GM06990 (cell line): Measurements from ENCODE around the gene SLC6A7.

ENCODE experiments used
- DNase-seq: peaks from one replicate; pipeline ENCODE4 v3.0.0-alpha.2; 2011; ENCODE audit not compliant: insufficient read length; ENCODE audit errors: extremely low read depth
- H3K27me3 ChIP-seq: replicated peaks from 2 replicates; pipeline ENCODE4 v1.6.0; 2011; ENCODE audit warnings: low read length; ENCODE audit not compliant: control insufficient read depth, insufficient read depth
- H3K36me3 ChIP-seq: 2 replicates; pipeline ENCODE4 v1.5.1; 2011; ENCODE audit warnings: low read length; ENCODE audit not compliant: control insufficient read depth, insufficient read depth
- H3K4me3 ChIP-seq: replicated peaks from 2 replicates; pipeline ENCODE4 v1.5.1; 2011; ENCODE audit warnings: low read depth, mild to moderate bottlenecking, control low read depth, low read length
- CTCF ChIP-seq: IDR thresholded peaks from 2 replicates; pipeline ENCODE4 v1.5.1; 2011; ENCODE audit warnings: low read length, control low read depth, mild to moderate bottlenecking, inconsistent platforms; ENCODE audit not compliant: insufficient read depth, poor library complexity, severe bottlenecking

The SLC6A7 gene

GRCh38 chr5:150176745-150177477 lies 13.0 kb upstream of the SLC6A7 start:
- DNase-seq, result no peak
- no peak for TF ChIP-seq CTCF
- Histone ChIP-seq H3K27me3 (peaks cover 2% of the 10 kb centered on the region), H3K36me3 (no peaks in the 10 kb centered on the region), H3K4me3 (no peak overlapping the region)

GRCh38 chr5:150177721-150178120 lies 12.1 kb upstream of the SLC6A7 start:
- Histone ChIP-seq H3K27me3 (peaks cover 2% of the 10 kb centered on the region), H3K36me3 (no peaks in the 10 kb centered on the region), H3K4me3 (no peak overlapping the region)
- DNase-seq, result no peak
- TF ChIP-seq CTCF, result no peak

GRCh38 chr5:150178262-150178661 lies 11.6 kb upstream of the SLC6A7 start:
- no peak for TF ChIP-seq CTCF
- no peaks in the 10 kb centered on the region for H3K36me3 ChIP-seq
- H3K4me3 ChIP-seq, result no peak overlapping the region
- DNase-seq, result no peak
- peaks cover 2% of the 10 kb centered on the region for H3K27me3 ChIP-seq

GRCh38 chr5:150179019-150179620 lies 10.7 kb upstream of the SLC6A7 start:
- no peak for DNase-seq
- Histone ChIP-seq H3K4me3 (no peak overlapping the region), H3K36me3 (no peaks in the 10 kb centered on the region), H3K27me3 (peaks cover under 1% of the 10 kb centered on the region)
- TF ChIP-seq CTCF, result no peak

- TF ChIP-seq CTCF, result no peak
- Histone ChIP-seq H3K36me3 (no peaks in the 10 kb centered on the region), H3K27me3 (no peaks in the 10 kb centered on the region; the same call in none of the 2 replicates), H3K4me3 (no peak overlapping the region)
- no peak for DNase-seq
Measured at GRCh38 chr5:150180241-150181026, 9.4 kb upstream of the SLC6A7 start.
